GM06990 (cell line): ENCODE data around the gene TNIK.

Experiments used
- DNase-seq: peaks from one replicate; pipeline ENCODE4 v3.0.0-alpha.2; 2011; ENCODE audit not compliant: insufficient read length; ENCODE audit errors: extremely low read depth
- H3K27me3 ChIP-seq: replicated peaks from 2 replicates; pipeline ENCODE4 v1.6.0; 2011; ENCODE audit warnings: low read length; ENCODE audit not compliant: control insufficient read depth, insufficient read depth
- H3K36me3 ChIP-seq: 2 replicates; pipeline ENCODE4 v1.5.1; 2011; ENCODE audit warnings: low read length; ENCODE audit not compliant: control insufficient read depth, insufficient read depth
- H3K4me3 ChIP-seq: replicated peaks from 2 replicates; pipeline ENCODE4 v1.5.1; 2011; ENCODE audit warnings: low read depth, mild to moderate bottlenecking, control low read depth, low read length
- TF ChIP-seq, protein P1 (sequence below): IDR thresholded peaks from 2 replicates; pipeline ENCODE4 v1.5.1; 2011; ENCODE audit warnings: low read length, control low read depth, mild to moderate bottlenecking, inconsistent platforms; ENCODE audit not compliant: insufficient read depth, poor library complexity, severe bottlenecking

TNIK gene

GRCh38 chr3:171342783-171343420 is 117.3 kb downstream of the TNIK start:
- no peaks in the 10 kb centered on the region for H3K27me3 ChIP-seq
- no peak for DNase-seq
- peaks cover 3% of the 10 kb centered on the region for H3K36me3 ChIP-seq
- TF ChIP-seq, protein P1, sequence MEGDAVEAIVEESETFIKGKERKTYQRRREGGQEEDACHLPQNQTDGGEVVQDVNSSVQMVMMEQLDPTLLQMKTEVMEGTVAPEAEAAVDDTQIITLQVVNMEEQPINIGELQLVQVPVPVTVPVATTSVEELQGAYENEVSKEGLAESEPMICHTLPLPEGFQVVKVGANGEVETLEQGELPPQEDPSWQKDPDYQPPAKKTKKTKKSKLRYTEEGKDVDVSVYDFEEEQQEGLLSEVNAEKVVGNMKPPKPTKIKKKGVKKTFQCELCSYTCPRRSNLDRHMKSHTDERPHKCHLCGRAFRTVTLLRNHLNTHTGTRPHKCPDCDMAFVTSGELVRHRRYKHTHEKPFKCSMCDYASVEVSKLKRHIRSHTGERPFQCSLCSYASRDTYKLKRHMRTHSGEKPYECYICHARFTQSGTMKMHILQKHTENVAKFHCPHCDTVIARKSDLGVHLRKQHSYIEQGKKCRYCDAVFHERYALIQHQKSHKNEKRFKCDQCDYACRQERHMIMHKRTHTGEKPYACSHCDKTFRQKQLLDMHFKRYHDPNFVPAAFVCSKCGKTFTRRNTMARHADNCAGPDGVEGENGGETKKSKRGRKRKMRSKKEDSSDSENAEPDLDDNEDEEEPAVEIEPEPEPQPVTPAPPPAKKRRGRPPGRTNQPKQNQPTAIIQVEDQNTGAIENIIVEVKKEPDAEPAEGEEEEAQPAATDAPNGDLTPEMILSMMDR, result no peak
- H3K4me3 ChIP-seq, result no peak overlapping the region

GRCh38 chr3:171342200-171342599 is 118.0 kb downstream of the TNIK start:
- H3K4me3 ChIP-seq, result no peak overlapping the region
- TF ChIP-seq, protein P1, result no peak
- no peak for DNase-seq
- H3K27me3 ChIP-seq, result no peaks in the 10 kb centered on the region
- peaks cover 3% of the 10 kb centered on the region for H3K36me3 ChIP-seq

DNA sequence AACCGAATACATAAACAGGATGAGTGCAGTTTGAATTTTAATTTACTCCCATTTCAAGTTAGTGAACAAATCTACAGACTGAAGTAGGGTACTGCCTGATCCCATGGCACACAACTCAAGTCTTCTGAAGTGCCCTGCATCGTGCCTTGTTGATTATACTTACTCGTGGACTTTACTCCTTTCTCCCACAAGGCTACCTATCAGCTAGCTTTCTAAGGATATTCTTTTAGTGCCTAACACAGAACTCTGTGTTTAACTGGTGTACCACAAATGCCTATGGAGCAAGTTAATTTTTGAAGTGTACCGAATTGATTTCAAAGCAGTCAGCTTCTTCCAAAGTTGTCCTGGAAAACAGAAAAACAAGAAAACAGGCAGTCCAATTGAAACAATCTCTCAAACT is 119.8 kb downstream of the TNIK start:
- TF ChIP-seq, protein P1, result no peak
- DNase-seq, result no peak
- Histone ChIP-seq H3K4me3 (no peak overlapping the region), H3K27me3 (no peaks in the 10 kb centered on the region), H3K36me3 (peaks cover 3% of the 10 kb centered on the region)

DNA sequence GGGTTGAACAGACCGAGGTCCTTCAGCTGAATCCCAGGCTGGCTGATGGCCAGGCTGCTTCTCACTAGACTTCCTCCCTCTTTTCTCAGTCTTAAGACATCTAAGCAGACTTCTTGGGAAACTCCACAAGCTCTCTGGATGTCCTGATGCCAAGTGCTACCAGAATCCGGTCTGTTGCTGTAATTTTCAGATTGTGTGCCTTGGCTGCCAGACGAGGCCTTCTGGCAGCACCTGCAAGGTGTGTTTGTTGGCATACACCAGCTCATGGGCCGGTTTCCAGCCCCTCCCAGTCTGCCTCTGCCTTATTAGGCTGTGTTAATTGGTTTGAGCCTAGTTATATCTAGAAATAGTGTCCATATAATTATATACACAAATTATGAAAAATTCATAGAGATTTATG is 120.6 kb downstream of the TNIK start:
- TF ChIP-seq, protein P1, result no peak
- H3K36me3 ChIP-seq, result peaks cover 3% of the 10 kb centered on the region
- no peaks in the 10 kb centered on the region for H3K27me3 ChIP-seq
- no peak for DNase-seq
- H3K4me3 ChIP-seq, result no peak overlapping the region

- Histone ChIP-seq H3K27me3 (no peaks in the 10 kb centered on the region), H3K36me3 (peaks cover 3% of the 10 kb centered on the region), H3K4me3 (no peak overlapping the region)
- no peak for DNase-seq
- TF ChIP-seq, protein P1, result no peak
Measured at GRCh38 chr3:171336406-171336805, 123.8 kb downstream of the TNIK start.

GRCh38 chr3:171335559-171335958 is 124.6 kb downstream of the TNIK start:
- TF ChIP-seq, protein P1, result no peak
- DNase-seq, result no peak
- Histone ChIP-seq H3K4me3 (no peak overlapping the region), H3K36me3 (peaks cover 3% of the 10 kb centered on the region), H3K27me3 (no peaks in the 10 kb centered on the region)
